Neural cell (in vitro differentiated cells): ENCODE measurements around the gene UGGT1.

Experiments used
- CTCF ChIP-seq: fragments of 450-650 bp; IDR thresholded peaks from 2 replicates; pipeline ENCODE4 v1.5.1; 2014; ENCODE audit warnings: antibody characterized with exemption, mild to moderate bottlenecking, moderate library complexity; ENCODE audit not compliant: poor library complexity, severe bottlenecking
- EP300 ChIP-seq: fragments of 450-650 bp; conservative IDR thresholded peaks from 2 replicates; pipeline ENCODE4 v1.6.1; 2014; ENCODE audit warnings: antibody characterized with exemption, mild to moderate bottlenecking, moderate library complexity; ENCODE audit not compliant: poor library complexity, severe bottlenecking

- TF ChIP-seq EP300 (no peak), CTCF (no peak)
These were observed 66.6 kb downstream of the UGGT1 start for GRCh38 chr2:128157644-128158043.
